ENCODE measurements around the gene CARF.

Gene CARF

GRCh38 chr2:203014456-203015199 is 102.6 kb downstream of the CARF start, which contains the start of gene NBEAL1:
Gene NBEAL1, plus strand, starts transcription at chr2:203014875. Its CDS starts 1,510 bp downstream, at chr2:203016385.
- peak within 1 kb of the TSS; percentile 97 for H3K4me3 ChIP-seq (ENCODE audit: low read depth, low read length)
- no peak for TF ChIP-seq CTCF (IDR thresholded peaks at IDR 0.05; ENCODE audit: low read depth, low read length)

- peak overlapping the region; percentile 97 for H3K4me3 ChIP-seq (ENCODE audit: low read depth, low read length)
- TF ChIP-seq CTCF (IDR thresholded peaks at IDR 0.05; ENCODE audit: low read depth, low read length) = no peak
These were observed 104.6 kb downstream of the CARF start for GRCh38 chr2:203016716-203017115.

GRCh38 chr2:203018181-203018580 is 106.1 kb downstream of the CARF start:
- no peak for TF ChIP-seq CTCF (IDR thresholded peaks at IDR 0.05; ENCODE audit: low read depth, low read length)
- peak overlapping the region; percentile 52 for H3K4me3 ChIP-seq (ENCODE audit: low read depth, low read length)

- TF ChIP-seq CTCF (IDR thresholded peaks at IDR 0.05; ENCODE audit: low read depth, low read length) = no peak
These were observed 107.1 kb downstream of the CARF start for GRCh38 chr2:203019142-203019541.

GRCh38 chr2:203021991-203022390 is 109.9 kb downstream of the CARF start:
- TF ChIP-seq CTCF (IDR thresholded peaks at IDR 0.05; ENCODE audit: low read depth, low read length) = no peak
- H3K4me3 ChIP-seq (ENCODE audit: low read depth, low read length) = no peak overlapping the region

More at GRCh38 chr2:203019142-203019541, 107.1 kb downstream of the CARF start:
- peak overlapping the region; percentile 52 for H3K4me3 ChIP-seq (ENCODE audit: low read depth, low read length)

- no peak for TF ChIP-seq CTCF (IDR thresholded peaks at IDR 0.05; ENCODE audit: low read depth, low read length)
- H3K4me3 ChIP-seq (ENCODE audit: low read depth, low read length) = no peak overlapping the region
These were observed 110.7 kb downstream of the CARF start for GRCh38 chr2:203022751-203023150.

- TF ChIP-seq CTCF (IDR thresholded peaks at IDR 0.05; ENCODE audit: low read depth, low read length) = no peak
- H3K4me3 ChIP-seq (ENCODE audit: low read depth, low read length) = no peak overlapping the region
These were observed 113.5 kb downstream of the CARF start for GRCh38 chr2:203025592-203025991.
